NCI-H526 treated with DMSO at 0.1 percent for 48 hours (cell line): ENCODE measurements around the gene BANP.
"Not testable (repeated sequence)": the region's sequence is repeated elsewhere in the genome, so short reads cannot be mapped to it uniquely, and the experiment has no call there.

ENCODE experiments used
- DNase-seq: peaks from one replicate; lab custom pipeline; 2025; lab: John Stamatoyannopoulos, UW

BANP gene

DNA sequence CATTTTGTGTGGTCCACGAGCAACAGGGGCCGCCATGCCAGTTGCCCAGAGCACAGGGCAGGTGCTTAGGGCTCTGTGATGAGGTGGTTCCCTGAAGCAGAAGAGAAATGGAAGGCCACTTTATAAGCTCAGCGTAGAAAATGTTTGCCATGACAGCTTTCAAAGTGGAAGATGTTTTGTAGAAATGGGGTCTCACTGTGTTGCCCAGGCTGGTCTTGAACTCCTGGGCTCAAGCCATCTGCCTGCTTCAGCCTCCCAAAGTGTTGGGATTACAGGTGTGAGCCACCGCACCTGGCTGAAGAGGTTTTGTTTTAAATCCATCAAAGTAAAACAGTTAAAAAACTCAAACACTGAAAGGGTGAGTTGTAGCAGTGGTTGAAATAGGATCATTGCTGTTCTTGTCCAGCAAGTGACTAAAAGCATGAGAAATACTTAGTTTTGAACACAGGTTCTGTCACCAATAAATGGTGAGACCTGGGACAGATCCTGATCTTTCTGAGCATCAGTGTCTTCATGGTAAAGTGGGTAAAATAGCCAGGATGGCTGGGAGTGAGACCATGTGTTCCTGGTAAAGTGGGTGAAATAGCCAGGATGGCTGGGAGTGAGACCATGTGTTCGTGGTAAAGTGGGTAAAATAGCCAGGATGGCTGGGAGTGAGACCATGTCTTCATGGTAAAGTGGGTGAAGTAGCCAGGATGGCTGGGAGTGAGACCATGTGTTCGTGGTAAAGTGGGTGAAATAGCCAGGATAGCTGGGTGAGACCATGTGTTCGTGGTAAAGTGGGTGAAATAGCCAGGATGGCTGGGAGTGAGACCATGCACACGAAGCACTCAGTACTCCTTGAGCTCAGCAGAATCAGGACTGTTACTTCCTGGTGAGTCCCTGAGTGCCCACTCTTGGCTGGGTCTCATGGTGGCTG is 46.0 kb downstream of the BANP start:
- DNase-seq: no peak

DNA sequence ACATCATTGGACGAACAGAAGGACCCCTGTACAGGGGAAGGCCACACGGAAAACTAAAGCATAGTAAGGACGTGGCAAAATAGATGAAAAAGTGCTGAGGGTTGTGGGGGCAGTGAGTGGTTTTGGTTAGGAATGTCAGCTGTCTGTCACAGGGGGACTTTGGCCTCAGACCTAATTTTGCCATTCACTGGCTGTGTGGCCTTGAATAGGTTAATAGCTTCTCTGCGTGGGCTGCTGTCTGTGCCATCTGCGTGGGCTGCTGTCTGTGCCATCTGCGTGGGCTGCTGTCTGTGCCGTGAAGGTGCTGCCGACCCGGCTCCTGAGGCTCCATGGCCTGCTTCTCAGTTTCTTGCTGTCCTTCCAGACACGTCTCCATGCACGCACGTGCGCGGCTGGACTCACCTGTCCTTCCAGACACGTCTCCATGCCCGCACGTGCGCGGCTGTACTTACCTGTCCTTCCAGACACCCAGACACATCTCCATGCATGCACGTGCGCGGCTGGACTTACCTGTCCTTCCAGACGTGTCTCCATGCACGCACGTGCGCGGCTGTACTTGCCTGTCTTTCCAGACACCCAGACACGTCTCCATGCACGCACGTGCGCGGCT is 47.1 kb downstream of the BANP start:
- not testable (repeated sequence) for DNase-seq

DNA sequence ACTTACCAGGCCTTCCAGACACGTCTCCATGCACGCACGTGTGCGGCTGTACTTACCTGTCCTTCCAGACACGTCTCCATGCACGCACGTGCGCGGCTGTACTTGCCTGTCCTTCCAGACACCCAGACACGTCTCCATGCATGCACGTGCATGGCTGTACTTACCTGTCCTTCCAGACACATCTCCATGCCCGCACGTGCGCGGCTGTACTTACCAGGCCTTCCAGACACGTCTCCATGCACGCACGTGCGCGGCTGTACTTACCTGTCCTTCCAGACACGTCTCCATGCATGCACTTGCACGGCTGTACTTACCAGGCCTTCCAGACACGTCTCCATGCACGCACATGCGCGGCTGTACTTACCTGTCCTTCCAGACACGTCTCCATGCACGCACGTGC is 47.8 kb downstream of the BANP start:
- DNase-seq: not testable (repeated sequence)

DNA sequence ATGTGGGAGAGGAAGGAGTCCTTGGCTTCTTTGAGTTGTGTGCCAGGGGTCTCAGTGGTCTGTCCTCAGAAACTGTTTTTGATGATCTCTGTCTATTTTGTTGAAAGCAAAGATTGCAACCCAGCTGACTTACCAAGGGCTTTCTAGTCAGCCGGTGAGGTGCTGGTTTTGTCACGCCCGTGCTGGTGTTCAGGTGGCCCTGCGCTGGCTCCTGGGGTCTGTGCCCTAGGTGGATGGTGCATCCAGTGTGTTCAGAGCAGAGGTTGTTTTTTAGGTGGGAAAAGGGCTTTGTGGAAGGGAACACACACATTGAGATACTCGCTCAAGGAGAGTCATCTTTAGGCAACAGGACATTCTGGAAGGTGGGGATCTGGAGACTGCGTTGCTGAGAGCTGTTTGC is 51.0 kb downstream of the BANP start:
- DNase-seq: no peak

DNA sequence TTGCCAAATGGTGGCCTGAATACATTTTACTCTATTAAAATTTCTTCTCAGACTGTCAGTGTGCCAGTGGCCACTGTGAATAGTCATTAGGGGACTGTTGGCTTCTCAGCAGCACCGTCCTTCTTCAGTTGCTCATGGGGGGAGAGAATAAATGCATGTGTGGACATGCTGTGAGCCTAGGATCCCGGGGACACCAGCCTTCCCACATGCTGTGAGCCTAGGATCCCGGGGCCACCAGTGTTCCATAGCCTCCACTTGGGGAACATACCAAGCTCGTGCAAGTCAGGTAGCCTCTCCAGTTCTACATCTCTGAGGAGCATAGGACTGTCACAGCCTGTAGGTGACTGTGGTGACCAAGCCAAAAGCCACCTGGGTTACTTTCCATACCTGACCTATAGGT is 51.5 kb downstream of the BANP start:
- DNase-seq: no peak

DNA sequence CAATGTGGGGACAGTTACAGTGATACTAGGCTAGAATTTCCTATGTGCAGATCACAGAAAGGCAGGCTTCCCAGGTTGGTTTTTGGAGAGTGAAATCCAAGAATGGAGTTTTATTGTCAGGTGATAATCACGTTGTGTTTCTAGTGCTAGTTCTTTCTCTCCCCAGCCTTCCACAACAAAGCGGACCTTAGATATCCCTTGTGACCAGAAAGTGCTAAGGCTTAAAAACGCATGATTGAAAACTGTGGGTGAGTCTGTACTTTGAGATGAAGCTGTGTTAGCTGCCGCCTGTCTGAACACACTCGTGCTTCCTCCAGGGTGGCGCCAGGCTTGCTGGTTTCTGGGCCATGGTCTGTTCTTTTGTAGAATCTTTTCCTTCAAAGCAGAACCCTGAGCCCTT is 52.1 kb downstream of the BANP start:
- DNase-seq: no peak

DNA sequence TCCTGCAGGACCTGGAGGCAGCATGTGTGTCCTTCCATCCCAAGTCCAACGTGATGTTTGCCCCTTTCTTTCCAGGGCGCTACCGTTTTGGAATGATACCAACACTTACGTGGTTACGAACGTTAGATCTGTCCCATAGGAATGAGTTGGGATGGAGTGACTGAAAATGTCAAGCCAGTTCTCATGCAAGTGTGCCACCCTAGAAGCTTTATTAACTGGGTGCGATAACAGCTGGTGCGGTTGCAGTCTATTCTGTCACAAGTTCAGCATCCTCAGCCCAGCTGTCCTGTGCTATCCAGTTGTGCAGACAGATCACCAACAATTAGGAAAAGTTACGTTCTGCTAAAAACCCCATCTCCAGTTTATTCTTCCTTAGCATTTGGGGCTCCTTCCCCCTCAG is 52.5 kb downstream of the BANP start:
- DNase-seq: no peak

DNA sequence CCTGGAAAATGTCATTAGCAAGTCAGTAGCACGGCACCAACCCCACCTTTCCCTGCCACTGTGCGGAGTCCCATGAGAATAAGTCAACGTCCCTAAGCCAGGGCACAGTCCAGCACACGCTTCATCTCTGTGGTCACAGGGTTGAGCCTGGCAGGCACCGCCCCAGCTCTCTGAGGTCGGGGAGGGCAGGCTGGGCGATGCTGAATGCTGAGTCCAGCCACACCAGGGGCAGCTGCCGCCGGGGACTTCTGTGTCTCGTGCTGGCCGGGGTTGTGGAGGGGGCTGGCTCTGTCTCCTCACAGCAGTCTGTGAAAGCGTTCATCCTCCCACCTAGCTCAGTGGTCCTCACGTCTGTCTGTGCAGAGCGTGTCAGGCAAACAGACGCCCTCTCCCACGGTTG is 53.2 kb downstream of the BANP start:
- DNase-seq: no peak

DNA sequence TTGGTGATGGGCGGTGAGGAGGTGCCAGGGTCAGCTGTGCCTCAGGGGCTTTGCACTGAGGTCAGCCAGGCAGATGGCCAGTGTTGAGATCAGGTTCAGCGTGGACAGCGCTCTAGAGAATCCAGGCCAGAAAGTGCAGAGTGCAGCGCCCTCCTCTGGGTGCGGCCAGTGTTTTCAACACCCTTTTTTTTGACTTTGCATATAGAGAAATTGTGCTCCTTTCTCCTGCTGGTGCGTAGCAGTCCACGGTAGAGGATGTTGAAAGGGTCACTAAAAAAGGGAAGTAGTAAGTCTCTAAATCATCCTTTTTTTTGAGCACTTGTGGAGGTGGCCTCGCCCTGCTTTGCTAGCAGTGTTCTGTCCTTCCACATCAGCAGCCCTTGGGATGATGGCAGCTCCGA is 53.9 kb downstream of the BANP start:
- no peak for DNase-seq

DNA sequence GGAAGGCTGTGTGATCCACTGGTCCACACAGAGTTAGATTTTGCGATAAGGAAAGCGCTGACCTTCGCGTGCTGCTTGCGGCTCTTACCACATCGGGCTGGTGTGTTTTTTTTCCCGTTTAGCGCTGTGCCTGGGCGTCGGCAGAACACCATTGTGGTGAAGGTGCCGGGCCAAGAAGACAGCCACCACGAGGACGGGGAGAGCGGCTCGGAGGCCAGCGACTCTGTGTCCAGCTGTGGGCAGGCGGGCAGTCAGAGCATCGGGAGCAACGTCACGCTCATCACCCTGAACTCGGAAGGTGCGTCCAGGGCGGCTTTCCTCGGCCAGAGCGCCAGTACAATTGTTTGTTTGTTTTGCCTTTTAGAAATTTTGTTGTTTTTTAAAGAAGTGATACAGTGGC is 54.7 kb downstream of the BANP start:
- no peak for DNase-seq

DNA sequence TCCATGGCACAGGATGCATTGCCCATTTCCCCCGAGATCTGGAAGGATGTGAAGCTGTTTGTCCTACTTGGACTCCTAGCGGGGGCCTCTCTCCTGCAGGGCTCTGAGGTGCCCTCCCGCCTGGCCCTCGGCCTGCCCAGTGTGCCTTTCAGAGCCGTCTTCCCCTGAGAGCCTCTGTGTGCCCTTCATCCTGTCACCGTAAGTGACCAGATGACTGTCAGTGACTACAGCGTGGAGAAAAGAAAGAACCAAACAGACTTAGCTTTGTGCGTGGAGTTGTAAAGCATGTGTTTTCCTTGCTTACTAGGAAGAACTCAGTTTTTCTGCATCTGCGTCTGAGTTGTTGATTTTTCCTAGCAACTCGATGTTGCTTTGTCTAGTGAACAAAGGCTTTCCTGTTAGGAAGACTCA is 56.1 kb downstream of the BANP start:
- no peak for DNase-seq

DNA sequence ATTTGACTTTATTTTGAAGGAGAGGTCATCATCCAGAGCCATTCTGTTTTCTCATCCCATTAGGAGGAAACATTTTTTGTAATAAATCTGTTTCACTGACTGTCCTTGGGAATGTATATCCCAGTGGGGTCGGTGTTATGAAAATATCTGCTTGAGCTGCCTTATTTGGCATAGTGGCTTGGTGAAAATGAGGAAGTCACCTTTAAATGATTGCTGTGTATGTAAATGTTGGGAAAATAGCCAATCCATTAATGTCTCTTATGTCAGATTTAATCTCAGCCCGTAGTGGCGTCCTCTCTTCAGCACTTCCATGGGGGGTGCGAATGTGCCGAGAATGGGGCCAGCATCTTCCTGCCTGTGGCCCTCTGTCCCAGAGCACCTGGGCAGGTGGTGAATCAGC is 57.6 kb downstream of the BANP start:
- DNase-seq: no peak

DNA sequence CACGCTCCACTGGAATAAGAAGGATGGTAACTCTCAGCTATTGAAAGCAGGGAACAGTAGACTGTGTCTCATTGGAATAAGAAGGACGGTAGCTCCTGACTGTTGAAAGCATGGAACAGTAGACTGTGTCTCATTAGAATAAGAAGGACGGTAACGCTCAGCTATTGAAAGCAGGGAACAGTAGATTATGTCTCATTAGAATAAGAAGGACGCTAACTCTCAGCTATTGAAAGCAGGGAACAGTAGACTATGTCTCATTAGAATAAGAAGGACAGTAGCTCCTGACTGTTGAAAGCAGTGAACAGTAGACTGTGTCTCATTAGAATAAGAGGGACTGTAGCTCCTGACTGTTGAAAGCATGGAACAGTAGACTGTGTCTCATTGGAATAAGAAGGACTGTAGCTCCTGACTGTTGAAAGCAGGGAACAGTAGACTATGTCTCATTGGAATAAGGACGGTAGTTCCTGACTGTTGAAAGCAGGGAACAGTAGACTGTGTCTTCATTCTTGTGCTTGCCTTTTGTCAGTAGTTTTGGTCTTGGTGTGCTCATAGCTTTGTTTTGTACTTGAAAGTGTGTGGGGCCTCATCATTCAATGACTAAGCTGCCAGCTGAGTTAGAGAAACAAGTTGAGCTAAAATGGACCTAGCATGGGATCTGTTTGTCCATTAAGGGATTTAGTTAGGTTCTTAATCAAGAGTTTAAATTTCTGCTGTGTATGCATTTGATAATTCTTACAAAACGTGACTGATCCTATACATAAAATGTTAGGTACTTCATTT is 58.5 kb downstream of the BANP start:
- DNase-seq: peak; percentile 1

DNA sequence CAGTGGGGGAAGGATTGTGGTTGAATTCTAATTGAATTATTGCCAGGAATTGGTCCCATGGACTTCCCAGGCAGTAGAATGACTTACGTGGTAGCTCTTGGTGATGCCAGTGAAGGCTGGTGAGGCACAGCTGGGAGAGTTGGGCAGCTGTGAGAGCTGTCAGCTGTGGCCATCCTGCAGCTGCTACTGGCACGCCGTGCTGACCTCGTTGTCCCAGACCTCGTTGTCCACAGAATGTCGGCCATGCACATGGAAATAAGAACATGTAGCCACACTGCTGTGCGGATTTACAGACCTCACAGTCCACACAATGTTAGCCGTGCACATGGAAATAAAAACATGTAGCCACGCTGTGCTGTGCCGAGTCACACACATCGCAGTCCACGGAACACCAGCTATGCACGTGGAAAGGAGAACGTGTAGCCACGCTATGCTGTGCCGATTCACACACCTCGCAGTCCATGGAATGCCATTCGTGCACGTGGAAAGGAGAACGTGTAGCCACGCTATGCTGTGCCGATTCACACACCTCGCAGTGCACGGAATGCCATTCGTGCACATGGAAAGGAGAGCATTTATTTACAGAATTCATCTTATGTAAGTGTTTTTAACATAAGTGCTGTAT is 59.2 kb downstream of the BANP start:
- DNase-seq: no peak

DNA sequence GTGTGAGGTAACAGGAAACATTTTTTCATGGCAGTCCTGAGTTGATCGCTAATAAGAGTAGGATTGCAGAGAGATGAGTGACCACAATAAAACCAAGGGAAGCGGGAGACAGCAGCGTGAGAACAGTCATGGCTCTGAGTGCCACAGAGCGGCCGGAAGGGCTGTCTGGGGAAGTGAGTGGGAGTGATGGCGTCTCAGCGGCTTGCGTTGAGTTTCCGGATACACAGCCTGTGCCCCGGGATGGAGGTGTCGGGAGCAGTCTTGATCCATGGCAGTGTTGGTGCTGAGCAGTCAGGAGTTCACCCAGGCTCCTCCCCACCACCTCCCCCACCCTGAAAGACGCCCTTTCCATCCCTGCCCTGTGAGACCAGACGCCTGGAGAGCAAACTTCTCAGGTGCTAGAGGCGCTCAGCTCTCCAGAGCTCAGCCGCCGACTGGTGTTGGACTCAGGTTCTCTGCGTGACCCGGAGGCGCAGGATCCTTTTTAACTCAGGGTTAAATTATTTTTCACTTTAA is 59.8 kb downstream of the BANP start:
- no peak for DNase-seq

DNA sequence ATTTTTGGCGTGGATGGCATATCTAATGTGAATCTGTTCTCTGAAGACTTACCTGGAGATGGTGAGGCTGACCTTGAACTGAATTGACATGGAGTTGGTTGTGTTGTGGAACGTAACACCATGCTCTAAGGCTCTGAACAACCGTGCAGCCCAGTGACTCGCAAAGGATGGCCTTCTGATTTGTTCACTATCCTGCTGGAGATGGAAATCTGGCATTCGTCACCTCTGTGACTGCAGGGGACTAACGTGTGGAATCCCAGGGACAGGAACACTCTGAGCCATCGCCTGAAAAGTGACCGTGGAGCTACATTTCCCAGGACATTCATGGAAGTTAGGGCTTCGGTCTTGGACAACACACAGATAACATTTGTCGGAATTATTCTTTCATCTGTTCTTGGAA is 61.1 kb downstream of the BANP start:
- no peak for DNase-seq

DNA sequence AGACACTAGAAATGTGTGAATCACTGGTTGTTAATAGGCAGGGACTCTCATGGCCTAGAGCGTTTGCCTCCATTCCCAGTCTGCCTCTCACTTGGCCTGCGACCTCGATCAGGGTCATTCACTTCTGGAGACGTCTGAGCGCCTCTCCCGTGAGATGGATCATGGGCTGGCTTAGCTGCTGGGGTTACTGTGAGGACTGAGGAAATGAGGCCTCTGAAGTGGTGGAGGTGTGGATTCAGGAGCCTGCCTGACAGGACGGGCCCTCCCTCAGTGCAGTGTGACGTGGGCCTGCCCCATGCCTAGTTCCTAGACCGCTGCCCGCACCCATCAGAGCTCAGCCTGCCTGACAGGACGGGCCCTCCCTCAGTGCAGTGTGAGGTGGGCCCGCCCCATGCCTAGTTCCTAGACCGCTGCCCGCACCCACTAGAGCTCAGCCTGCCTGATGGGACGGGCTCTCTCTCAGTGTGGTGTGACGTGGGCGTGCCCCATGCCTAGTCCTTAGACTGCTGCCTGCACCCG is 61.9 kb downstream of the BANP start:
- no peak for DNase-seq

DNA sequence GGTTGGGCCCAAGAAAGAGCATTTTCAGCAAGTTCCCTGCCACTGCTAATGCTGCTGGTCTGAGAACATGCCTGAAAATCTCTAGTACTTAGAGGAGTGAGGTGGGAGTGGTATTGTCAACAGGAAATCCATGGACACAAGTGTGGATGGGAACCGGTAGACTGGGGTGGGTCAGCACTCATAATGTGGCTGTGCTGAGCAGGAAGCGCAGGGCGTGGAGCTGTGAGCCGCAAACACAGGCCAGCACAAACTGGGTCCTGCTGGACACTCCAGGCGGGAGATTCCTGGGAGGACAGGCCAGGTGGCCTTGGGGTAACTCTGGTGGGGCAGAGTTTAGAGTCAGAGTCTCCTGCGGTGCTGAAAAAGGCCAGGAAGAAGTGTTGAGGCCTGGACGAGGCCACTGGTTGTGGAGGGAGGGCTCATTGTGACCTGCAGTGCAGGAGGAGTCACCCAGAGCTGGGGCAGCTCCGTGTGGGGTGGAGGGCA is 62.6 kb downstream of the BANP start:
- no peak for DNase-seq

DNA sequence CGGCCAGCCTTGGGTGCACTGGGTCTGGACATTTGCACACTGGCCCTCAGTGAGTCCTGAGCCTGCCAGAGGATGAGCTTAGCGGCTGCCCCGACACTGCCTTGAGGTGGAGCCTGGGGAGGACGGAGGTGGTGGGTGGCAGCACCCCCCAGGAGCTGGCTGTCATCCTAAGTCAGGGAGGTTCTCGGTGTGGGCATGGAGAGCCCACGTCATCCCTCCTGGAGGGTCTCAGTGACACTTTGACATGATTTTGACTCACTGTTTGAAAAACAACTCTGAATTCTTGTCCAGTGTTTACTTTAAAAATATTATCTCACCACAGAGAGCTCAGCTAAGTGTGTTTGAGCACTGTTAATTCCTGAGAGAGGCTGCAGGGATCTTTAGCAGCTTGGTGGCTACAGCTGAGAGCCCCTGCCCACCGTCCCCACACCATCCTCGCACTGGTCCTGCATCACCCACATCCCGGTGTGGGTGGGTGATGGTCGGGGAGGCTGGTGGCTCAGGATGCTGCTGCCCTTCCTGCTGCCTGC is 63.1 kb downstream of the BANP start:
- DNase-seq: no peak

DNA sequence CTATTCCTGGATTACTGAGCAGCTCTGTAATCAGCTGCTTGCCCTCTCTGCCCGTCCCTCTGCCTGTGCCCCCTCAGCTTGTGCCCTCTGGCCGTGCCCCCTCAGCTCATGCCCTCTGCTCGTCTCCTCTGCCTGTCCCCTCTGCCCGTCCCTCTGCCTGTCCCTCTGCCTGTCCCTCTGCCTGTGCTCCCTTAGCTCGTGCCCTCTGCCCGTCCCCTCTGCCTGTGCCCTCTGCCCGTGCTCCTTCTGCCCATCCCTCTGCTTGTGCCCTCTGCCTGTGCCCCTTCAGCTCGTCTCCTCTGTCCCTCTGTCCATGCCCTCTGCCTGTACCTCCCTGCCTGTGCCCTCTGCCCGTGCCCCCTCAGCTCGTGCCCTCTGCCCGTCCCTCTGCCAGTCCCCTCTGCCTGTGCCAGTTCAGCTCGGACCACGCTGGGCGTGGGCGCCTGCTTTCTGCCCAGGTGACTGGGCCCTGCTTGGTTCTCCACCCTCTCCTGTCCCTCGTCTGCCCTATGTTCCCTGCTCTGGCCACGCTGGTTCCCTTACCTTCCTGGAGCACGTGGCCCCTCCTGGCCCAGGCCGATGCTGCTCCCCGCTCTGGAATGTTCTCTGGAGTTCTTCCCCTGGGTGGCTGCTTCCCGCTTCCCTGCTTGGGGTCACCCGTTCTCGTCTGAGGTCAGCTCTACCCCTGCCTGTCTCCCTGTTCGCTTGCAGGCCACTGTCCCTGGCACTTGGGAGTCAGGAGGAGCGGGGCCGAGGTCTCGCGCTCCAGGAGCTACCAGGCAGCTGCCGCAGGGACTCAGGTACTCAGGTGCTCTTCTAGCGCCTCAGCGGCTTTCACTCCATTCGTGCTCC is 63.9 kb downstream of the BANP start:
- no peak for DNase-seq

DNA sequence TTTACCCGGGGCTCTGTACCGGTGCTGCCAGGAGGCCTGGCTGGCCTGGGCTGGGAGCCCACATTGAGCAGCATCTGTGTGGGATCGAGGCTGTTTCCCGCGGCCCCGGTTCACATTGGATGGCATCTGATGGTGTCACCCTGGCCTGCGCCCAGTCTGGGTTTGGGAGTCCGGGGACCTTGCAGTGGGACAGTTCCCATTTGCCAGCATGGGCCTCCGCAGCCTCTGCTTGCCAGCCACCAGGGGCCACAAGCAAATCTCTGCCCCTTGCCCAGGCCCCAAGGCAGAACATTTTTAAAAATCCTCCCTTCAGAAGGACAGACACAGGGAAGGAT is 64.5 kb downstream of the BANP start:
- DNase-seq: no peak
